ENCODE measurements around the gene PTPRT.

The PTPRT gene

DNA sequence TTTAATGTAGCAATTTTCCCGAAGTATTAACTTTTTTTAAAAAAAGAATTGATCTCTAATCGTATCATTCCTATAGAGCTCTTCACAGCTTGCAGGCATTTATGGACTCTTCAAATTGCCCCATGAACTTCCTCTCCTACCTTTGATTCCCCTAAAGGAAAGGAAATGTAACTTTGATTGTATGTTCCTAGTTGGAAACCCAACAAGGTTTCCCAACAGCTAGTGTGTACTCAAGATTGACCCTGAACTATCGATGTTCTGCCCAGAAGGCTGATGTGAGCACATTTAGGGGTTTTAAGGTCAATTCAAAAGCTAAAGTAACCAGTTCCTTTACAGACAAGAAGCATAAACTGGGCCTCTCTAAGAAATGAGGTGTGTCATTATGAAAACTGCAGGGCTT is 491.7 kb downstream of the PTPRT start:
- no peak for DNase-seq

DNA sequence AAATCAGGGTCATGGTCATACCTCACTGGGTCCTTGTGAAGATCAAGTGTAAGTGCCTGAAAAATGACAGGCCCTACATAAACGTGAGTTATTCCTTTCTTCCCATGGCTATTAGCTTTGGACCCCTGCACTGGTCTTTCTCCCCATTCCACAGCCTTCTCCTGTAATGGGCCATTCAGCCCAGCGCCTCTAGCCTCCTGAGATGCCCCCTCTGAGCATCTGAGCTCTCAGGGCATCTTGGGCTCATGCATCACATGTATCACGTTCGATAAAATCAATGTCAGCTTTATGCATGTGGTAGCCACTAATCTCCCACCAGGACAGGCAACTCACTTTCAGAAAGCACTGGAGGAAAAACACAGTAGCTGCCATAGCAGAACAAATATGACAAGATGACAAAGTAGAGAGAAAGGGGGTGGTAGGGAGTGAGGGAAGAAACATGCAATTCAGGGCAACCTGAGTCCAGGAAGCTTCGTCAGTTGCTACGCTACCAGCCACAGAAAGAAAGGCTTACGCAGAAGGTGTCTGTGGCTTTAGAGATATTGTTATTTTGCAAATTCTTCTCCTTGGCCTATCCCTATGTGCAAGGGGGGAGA is 498.8 kb downstream of the PTPRT start:
- DNase-seq, result no peak

DNA sequence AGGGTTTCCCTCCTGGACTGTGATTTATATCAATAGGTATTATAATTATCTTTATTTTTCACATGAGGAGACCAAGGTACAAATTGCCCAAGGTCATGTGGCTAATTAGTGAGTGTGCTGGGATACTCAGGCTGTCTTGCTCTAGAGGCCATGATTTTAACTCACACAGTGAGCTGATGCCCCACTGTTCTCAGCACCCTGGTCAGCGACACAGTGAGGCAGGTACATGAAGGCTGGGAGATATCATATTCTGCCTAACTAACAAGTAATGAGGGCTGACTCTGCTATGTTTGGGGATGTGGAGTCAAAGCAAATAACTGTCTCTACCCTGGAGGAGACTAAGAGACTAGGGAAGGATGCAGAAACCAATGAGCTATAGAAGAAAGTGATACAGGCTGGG is 501.1 kb downstream of the PTPRT start:
- no peak for DNase-seq

DNA sequence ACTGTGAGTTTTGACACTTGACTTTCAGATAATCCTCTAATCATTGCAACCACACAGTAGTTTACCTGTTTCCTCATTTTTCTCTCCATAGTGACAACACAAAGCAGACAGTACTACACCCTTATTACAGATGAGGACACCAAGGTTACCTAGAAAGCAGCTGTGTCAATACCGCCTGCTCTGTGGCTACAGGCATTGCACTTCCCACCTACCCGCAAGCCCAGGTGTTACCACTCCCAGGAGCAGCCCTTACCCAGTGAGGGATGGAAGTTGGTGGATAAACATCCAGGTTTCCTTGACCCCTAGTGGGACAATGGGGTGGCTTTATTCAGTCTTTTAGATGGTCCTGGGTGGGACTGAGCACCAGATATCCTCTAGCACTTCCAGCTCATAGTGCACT is 503.6 kb downstream of the PTPRT start:
- no peak for DNase-seq

DNA sequence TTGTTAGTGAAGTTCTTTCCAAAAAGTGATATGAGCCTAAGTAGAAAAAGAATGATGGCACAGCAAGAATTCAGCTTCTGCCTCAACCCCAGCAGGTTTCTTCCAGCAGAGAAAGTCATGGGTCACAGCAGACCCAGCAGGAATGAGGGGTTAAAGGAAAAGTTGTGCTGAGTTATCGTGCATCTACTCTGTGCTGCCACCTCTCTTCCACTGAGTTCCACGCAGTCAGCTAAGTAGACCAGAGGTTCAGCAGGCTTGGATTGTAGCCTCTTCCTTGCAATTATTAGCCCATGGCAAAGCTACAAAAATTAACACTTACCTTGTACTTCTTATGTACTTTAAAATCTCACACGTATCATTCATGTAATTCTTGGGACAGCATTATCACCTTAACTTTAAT is 510.8 kb downstream of the PTPRT start:
- DNase-seq, result no peak

DNA sequence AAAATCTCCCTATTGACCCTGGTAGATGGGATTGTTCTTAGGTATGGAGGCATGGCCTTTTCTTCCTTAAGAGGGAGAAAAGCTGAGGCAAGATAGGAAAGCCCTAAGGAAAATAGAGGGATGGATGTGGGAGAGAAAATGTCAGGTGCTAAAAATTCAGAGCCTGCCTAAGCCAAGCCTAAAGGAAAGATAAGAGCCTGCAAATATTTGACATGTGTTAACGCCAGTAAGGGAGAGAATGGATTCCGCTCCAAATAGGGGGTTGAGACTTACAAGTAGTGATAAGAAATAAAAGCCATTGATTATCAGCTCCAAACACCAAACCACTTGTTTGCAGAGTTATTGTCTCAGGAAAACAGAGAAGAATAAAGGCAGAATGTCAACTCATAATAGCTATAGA is 533.6 kb downstream of the PTPRT start:
- DNase-seq, result no peak

- DNase-seq, result no peak
Observed at GRCh38 chr20:42652266-42652665, 537.4 kb downstream of the PTPRT start.

DNA sequence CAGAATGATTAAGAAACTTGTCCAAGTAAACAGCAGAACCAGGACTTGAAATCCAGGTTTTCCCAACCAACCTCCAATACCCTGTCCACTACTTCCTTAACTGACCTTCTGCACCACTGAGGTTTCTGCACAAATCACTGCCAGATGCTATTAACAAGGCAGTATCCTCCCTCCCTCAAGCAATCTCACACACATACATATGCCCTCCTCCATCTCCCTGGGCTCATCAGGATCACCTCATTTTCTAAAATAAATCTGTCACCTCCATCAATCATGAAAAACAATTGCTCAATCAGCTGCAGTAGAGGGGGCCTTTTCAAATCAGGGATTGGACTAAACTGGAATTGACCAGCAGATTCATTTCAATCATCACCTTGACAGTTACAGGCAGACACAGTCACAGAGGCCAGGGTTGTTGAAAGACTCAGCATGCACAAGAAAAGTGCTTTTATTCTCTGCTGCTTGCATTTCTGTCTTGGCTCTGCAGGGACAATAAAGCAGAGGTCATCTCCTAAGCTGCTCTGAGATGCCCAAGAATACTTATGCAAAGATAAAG is 539.4 kb downstream of the PTPRT start:
- DNase-seq, result no peak

DNA sequence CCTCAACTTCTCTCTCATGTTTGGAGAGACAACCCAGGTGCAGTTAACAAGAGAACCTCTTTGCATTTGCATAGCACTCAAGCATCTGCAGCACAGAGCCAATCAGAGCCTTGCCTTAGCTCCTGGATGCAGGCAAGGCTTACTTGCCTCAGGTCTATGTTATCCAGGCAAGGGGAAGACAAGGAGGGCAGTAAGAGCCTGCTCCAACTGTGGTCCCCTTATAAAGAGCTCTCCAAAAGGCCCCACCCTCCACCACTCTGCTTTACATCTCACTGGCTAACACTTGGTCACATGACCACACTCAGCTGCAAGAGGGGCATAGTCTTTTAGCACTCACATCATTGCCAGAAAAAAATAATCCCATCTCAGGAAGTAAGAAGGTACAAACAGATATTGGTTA is 540.0 kb downstream of the PTPRT start:
- no peak for DNase-seq

GRCh38 chr20:42646250-42646649 is 543.5 kb downstream of the PTPRT start:
- DNase-seq, result no peak

- no peak for DNase-seq
Observed at GRCh38 chr20:42641886-42642285, 547.8 kb downstream of the PTPRT start.

DNA sequence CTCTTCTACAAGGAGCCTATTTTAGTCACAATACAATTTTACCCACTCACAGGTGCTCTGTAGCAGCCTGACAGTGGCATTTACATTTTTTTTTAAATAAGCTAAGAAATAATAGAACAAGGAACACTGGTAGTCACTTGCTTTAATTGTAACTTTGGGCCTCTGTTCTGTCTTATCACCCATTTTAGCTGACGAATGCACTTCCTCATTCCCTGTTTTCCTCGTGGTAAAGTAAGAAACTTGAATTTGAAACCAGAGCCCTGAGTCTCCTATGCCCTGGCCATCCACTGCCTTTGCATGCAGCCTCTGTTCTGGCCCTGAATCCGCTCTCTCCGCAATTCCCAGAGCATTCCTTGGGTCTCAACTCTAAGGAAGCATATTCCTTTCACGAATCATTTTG is 550.6 kb downstream of the PTPRT start:
- DNase-seq, result no peak

DNA sequence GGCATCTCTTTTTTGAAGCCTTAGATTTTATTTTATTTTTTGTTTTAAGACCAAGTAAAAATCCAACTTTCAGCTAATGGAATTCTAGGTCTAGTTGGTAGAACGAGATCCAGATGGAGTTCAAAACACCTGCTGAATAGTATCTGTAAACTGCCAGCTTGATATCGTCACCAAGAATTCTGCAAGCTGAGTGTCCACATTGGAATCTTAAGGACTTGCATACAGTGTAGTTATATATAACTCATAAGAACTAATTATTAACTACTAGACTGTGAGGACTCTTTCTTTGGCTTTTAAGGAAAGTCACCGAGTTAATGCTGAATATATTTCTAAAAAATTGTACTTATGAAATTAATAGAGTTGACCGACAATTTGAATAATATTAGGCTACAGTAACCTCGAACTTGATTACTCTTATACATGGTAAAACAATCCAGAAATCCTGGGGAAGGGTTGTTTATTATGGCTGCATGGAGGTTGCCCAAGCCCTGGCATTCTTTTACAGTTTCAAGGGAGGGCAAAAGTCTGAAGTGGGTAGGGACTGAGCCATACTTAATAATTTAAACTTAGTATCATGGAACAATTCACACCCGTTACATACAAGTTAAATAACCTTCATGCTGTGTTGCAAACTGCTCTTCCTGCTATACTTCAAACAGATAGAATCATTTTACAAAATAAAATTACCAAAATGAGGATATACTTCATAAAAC is 553.9 kb downstream of the PTPRT start:
- no peak for DNase-seq

DNA sequence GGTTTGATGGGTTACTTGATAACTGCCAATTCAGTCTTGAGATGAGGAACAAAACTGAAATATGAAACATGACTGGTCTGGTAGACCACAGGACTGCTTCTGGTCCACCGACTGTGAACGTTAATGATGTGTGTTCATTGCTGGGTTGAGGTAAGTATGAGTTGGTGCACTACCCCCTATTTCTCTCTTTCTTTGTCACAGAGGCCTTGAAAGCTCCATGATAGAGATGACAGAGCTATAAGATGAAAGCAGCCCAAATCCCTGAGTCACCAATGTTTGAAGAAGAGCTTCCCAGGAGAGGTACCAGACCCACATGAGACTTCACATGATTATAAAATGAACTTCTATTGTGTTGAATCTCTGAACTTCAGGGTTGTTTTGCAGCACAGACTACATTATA is 555.5 kb downstream of the PTPRT start:
- no peak for DNase-seq

- no peak for DNase-seq
Observed at GRCh38 chr20:42628683-42629082, 561.0 kb downstream of the PTPRT start.

DNA sequence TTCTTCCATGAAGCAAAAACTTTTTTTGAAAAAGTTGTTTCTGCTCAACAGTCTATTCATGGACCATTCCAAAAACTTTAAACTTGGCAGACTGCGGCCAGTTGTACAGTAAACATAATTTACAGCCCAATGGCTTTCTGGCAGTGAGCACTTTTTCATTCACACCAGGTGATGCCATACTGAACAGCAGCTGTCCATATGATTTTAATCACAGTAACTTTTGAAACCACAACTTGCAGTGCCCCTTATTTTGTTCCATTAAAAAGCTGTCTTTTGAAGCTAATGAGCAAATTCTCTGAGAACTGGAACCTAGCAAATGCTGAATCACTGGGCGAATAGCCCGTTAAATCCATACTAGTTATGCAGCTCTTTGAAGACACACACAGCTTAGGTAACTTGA is 576.6 kb downstream of the PTPRT start:
- DNase-seq, result no peak

DNA sequence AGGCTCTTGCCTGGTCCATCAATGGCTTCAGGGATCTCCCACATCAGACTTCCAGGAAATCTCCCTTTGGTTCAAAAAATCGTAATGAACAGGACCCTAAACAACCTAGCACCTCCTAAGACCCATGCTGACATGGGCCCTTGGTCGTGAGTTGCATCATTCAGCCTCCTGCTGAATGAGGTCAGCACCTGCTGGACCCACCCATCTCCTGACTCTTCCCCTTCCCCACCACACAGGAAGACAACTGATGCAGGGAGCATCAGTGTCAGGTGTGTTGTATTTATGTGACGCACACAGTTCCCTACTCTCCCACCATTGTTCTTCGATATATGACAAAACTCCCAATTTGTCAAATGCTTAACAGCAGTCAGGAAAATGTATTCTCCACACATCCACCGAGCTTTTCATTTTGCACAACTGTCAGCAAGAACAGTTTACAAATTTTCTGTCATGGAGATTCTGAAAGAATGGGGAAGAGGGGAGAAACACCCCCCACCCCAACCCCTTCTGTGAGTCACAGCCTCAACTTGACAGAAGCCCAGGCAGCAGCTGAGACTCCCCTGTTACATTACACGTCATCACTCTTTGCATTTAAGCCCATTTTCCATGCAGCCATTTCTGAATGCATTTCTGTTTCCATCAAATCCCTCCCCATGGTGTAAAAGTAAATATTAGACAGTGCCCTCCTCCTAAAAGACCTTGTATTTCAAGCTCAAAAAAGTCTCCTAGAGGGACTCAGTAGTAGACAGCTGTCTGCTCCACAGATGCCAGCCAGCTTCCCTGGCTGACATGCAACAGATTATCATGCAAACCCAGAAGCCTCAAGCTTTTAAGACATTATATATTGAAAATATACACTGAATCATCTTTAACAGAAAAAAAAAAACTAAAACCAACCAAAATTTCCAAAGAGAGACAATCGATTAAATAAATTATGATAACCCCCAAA is 577.5 kb downstream of the PTPRT start:
- DNase-seq, result no peak

- DNase-seq, result no peak
Observed at GRCh38 chr20:42611423-42611822, 578.3 kb downstream of the PTPRT start.

- DNase-seq, result no peak
Observed at GRCh38 chr20:42610070-42610469, 579.6 kb downstream of the PTPRT start.

DNA sequence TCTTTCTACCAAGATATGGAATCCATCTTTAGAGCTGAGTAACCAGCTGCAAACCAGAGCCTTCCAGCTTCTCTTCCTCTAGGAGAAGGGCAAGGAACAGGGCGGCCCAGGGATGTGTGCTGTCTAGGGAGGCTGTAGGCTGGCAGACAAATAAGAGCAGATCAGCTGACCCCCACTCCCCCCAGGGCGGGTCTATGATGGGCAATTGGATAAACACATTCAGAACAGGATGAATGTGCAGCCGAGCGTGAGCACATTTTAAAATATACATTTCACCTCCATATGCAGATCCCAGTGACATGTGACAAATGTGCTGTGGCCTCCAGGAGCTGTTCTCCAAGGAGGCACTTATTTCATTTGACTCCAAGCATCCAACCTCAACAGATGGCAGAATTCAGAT is 580.1 kb downstream of the PTPRT start:
- no peak for DNase-seq

DNA sequence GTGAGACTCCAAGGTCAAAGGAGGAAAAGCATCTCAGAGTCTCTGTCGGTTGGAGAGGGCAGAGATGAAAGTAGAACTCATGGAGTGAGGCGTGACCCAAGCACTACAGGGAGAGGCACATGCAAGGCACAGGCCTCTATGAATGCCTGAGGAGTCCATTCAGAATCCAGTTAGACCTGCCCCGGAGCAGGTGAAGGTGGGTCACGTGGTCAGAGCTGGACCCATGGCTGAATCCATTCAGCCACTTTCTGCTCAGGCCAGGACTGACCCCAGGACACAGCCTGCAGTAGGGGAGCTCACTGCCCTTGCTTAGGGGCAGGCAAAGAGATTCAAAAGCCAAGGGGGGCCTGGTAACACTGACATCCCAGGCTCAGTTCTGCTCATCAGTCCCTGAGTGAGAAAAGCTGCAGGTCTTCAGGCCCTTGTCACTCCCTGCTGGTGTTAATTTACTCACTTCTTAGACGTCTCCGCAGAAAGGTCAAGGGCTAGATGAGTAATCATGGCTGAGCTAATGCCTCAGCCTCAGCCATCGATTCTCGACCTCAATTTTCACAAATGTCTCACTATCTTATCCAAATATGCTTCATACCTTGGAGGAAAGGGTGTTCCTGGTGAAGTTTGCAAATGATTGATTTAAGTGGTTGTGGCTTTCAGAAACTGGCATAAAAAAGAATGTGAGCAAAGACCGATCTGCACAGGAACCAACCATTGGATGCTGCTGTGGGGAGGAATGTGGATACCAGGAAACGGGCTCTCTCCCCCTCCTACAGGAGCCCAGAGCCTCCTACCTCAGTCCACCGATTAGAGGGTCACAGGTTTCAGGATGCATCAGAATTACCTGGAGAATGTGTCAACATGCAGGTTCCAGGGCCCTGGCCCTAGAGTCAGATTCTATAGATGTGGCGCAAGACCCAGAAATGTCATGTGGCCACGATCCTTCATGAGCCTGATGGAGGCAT is 584.4 kb downstream of the PTPRT start:
- no peak for DNase-seq

GRCh38 chr20:42603655-42604054 is 586.1 kb downstream of the PTPRT start:
- no peak for DNase-seq
